Measurements from ENCODE around the gene PCDHB5.
"Not testable (repeated sequence)": the region's sequence is repeated elsewhere in the genome, so short reads cannot be mapped to it uniquely, and the experiment has no call there.

PCDHB5 gene

DNA sequence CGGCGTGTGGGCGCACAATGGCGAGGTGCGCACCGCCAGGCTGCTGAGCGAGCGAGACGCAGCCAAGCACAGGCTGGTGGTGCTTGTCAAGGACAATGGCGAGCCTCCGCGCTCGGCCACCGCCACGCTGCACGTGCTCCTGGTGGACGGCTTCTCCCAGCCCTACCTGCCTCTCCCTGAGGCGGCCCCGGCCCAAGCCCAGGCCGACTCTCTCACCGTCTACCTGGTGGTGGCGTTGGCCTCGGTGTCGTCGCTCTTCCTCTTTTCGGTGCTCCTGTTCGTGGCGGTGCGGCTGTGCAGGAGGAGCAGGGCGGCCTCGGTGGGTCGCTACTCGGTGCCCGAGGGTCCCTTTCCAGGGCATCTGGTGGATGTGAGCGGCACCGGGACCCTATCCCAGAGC, 17.1 kb downstream of the PCDHB5 start:
- DNase-seq (ENCODE audit: low spot score), result not testable (repeated sequence)

DNA sequence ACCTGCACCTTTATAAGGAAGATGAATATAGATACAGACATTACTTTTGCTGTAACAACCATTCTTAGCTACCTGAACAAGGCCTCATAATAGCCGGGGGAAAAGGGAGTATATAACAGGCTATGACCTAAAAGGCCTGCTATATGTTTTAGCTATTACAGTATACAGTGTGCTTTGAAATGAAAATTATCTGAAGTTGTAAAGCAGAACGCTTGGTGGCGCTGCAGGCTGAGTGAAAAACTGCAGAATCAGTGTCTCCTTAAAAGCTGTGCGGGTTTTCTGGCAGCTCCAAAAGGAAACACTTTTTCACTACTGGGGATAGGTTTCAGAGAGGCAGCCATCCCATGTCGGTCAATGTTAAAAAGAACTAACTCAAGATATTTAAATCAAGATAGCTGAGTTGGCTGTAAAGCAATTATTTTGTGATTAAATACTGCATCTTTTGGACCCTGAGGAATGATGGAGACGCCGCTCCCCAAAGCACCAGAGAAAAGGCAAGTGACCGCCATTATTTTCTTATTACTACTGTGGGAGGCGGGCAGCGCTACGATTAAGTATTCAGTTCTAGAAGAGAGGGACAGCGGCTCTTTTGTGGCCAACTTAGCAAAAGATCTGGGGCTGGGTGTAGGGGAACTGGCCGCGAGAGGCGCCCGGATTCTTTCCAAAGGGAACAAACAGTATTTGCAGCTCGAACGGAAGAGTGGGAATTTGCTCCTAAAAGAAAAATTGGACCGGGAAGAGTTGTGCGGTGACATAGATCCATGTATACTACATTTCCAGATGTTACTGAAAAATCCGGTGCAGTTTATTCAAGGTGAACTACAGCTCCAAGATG, 20.8 kb downstream of the PCDHB5 start:
- DNase-seq (ENCODE audit: low spot score), result no peak

DNA sequence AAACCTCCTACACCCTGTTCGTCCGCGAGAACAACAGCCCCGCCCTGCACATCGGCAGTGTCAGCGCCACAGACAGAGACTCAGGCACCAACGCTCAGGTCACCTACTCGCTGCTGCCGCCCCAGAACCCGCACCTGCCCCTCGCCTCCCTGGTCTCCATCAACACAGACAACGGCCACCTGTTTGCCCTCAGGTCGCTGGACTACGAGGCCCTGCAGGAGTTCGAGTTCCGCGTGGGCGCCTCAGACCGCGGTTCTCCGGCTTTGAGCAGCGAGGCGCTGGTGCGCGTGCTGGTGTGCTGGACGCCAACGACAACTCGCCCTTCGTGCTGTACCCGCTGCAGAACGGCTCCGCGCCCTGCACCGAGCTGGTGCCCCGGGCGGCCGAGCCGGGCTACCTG, 22.4 kb downstream of the PCDHB5 start:
- not testable (repeated sequence) for DNase-seq (ENCODE audit: low spot score)

DNA sequence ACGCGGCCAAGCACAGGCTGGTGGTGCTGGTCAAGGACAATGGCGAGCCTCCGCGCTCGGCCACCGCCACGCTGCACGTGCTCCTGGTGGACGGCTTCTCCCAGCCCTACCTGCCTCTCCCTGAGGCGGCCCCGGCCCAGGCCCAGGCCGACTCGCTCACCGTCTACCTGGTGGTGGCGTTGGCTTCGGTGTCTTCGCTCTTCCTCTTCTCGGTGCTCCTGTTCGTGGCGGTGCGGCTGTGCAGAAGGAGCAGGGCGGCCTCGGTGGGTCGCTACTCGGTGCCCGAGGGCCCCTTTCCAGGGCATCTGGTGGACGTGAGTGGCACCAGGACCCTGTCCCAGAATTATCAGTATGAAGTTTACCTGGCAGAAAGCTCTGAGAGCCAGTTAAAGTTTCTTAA, 22.9 kb downstream of the PCDHB5 start:
- DNase-seq (ENCODE audit: low spot score), result not testable (repeated sequence)

DNA sequence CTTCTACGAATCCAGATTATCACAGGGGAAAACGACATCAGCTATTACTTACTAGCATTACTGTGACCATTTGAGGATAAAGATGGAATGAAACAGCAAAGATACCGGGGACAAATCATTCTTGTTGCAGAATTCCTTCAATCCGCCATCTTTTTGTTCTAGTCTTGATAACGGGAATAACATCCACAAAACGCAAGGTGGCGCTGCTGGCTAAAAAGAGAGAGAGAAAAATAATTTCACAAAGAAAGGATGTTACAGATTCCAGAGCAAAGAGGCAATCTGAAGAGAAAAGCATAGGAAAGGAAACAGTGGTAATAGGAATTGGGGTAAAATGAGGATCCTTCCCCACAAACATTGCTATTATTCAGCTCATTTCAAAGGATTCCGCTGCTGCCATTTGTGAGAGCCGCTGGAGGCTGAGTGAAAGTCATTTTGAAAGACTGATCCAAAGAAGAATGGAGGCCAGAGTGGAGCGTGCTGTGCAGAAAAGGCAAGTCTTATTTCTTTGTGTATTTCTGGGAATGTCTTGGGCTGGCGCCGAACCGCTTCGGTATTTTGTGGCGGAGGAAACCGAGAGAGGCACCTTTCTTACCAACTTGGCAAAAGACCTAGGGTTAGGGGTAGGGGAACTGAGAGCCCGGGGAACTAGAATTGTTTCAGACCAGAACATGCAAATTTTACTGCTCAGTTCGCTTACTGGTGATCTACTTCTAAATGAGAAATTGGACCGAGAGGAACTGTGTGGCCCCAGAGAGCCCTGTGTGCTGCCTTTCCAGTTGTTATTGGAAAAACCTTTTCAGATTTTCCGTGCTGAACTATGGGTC, 37.6 kb downstream of the PCDHB5 start, which contains the start of gene PCDHB7:
Gene PCDHB7 (plus strand): TSS at position 264 of the 824 bp plus-strand sequence. CDS start 192 bp downstream, at position 456.
- DNase-seq (ENCODE audit: low spot score), result peak; percentile 15

DNA sequence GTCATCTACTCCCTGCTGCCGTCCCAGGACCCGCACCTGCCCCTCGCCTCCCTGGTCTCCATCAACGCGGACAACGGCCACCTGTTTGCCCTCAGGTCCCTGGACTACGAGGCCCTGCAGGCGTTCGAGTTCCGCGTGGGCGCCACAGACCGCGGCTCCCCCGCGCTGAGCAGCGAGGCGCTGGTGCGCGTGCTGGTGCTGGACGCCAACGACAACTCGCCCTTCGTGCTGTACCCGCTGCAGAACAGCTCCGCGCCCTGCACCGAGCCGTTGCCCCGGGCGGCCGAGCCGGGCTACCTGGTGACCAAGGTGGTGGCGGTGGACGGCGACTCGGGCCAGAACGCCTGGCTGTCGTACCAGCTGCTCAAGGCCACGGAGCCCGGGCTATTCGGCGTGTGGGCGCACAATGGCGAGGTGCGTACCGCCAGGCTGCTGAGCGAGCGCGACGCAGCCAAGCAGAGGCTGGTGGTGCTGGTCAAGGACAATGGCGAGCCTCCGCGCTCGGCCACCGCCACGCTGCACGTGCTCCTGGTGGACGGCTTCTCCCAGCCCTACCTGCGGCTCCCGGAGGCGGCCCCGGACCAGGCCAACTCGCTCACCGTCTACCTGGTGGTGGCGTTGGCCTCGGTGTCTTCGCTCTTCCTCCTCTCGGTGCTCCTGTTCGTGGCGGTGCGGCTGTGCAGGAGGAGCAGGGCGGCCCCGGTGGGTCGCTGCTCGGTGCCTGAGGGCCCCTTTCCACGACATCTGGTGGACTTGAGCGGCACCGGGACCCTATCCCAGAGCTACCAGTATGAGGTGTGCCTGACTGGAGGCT, 39.5 kb downstream of the PCDHB5 start:
- not testable (repeated sequence) for DNase-seq (ENCODE audit: low spot score)

DNA sequence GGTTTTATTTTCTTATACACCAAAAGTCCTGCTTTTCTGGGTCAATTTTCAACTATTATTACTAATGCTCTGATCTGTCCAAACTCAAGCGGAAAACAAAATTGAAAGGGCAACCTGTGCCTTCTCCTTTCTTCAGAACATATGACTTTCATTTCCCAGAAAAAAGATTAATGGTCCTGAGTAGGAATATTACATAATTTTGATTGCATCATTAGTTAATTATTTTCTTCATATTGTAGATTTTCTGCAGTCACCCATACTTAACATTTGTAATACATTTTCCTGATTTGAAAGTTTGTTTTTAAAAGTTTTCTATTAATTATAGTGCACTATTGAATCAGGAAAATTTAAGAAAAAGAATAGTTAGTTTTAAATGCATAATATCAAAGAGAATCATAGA, 40.9 kb downstream of the PCDHB5 start:
- DNase-seq (ENCODE audit: low spot score), result no peak

DNA sequence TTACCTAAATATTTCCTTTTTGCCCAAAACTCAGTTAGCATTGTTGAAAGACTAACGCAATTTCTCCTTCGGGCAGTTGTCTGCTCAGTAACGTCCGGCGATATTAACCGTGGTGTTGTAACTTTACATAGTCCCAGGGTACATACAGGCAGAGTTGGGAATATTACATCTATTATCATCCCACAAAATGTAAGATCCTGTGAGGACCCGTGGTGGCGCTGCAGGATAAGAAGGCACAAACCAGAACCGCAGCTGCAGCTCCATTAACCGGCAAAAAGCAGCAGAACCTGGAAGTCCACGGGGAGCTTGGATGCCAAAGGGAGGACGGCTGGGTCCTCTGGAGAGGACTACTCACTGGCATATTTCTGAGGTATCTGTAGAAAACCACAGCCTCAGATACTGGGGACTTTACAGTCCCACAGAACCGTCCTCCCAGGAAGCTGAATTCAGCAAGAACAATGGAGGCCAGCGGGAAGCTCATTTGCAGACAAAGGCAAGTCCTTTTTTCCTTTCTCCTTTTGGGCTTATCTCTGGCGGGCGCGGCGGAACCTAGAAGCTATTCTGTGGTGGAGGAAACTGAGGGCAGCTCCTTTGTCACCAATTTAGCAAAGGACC, 42.7 kb downstream of the PCDHB5 start, which contains the start of gene PCDHB8:
Gene PCDHB8 (plus strand): TSS at position 214 of the 615 bp plus-strand sequence. CDS start 245 bp downstream, at position 459.
- not testable (repeated sequence) for DNase-seq (ENCODE audit: low spot score)

DNA sequence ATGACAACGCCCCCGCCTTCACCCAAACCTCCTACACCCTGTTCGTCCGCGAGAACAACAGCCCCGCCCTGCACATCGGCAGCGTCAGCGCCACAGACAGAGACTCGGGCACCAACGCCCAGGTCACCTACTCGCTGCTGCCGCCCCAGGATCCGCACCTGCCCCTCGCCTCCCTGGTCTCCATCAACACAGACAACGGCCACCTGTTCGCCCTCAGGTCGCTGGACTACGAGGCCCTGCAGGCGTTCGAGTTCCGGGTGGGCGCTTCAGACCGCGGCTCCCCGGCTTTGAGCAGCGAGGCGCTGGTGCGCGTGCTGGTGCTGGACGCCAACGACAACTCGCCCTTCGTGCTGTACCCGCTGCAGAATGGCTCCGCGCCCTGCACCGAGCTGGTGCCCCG, 44.4 kb downstream of the PCDHB5 start:
- DNase-seq (ENCODE audit: low spot score), result not testable (repeated sequence)

DNA sequence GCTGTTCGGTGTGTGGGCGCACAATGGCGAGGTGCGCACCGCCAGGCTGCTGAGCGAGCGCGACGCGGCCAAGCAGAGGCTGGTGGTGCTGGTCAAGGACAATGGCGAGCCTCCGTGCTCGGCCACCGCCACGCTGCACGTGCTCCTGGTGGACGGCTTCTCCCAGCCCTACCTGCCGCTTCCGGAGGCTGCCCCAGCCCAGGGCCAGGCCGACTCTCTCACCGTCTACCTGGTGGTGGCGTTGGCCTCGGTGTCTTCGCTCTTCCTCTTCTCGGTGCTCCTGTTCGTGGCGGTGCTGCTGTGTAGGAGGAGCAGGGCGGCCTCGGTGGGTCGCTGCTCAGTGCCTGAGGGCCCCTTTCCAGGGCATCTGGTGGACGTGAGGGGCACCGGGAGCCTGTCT, 44.9 kb downstream of the PCDHB5 start:
- DNase-seq (ENCODE audit: low spot score), result not testable (repeated sequence)

DNA sequence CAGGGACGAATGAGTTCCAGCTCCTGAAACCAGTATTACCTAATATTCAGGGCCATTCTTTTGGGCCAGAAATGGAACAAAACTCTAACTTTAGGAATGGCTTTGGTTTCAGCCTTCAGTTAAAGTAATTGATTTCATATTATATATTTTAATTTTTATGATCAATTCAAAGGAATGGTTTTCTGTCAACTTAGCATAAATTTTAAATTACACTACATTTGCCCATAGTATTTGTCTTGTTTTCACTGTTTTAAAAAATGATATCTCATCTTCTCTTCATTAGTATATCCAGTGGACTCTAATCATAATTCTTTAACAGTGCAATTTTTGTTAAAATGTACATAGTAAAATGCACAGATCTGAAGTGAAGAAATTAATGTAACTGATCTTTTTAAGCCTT, 45.3 kb downstream of the PCDHB5 start:
- DNase-seq (ENCODE audit: low spot score), result no peak

DNA sequence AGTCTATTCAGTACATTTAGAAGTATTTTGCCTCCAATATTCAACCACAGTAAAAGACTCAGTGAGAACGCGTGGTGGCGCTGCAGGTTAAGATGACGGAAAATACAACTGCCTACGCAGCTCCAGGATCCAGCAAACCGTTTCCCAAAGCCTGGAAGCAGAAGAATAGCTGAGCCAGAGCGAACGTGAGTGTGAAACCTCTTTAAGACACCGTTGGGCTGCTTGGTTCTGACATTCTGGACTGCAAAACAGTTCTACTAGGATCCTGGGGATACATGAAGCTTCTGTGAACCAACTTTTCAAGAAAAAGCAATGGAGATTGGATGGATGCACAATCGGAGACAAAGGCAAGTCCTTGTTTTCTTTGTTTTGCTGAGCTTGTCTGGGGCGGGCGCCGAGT, 47.2 kb downstream of the PCDHB5 start, which contains the start of gene PCDHB16:
Gene PCDHB16 (plus strand): TSS at position 140 of the 400 bp plus-strand sequence. CDS start 173 bp downstream, at position 313.
- DNase-seq (ENCODE audit: low spot score), result no peak

DNA sequence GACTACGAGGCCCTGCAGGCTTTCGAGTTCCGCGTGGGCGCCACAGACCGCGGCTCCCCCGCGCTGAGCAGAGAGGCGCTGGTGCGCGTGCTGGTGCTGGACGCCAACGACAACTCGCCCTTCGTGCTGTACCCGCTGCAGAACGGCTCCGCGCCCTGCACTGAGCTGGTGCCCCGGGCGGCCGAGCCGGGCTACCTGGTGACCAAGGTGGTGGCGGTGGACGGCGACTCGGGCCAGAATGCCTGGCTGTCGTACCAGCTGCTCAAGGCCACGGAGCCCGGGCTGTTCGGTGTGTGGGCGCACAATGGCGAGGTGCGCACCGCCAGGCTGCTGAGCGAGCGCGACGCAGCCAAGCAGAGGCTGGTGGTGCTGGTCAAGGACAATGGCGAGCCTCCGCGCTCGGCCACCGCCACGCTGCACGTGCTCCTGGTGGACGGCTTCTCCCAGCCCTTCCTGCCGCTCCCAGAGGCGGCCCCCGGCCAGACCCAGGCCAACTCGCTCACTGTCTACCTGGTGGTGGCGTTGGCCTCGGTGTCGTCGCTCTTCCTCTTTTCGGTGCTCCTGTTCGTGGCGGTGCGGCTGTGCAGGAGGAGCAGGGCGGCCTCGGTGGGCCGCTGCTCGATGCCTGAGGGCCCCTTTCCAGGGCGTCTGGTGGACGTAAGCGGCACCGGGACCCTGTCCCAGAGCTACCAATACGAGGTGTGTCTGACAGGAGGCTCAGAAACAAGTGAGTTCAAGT, 49.3 kb downstream of the PCDHB5 start:
- not testable (repeated sequence) for DNase-seq (ENCODE audit: low spot score)

DNA sequence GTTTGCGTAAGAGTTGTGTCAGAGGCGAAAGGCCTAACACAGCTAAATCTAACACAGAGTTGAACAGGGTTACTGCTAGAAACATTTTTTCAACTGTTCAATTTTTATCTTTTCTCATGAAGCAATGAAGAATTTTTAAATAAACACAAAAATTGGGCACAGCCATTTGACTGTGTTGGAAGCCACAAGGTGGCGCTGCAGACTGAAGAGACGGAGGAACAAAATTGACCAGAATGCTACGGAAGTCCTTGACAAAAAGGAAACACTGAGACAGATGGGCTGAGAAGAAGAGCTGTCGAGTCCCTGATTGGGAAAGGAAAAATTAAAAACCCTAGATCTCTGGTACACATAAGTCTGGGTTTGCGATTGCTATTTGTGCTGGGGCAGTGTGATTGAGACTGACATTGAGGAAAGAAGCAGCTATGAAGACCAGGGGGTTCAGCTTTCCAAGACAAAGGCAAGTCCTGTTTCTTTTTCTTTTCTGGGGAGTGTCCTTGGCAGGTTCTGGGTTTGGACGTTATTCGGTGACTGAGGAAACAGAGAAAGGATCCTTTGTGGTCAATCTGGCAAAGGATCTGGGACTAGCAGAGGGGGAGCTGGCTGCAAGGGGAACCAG, 52.0 kb downstream of the PCDHB5 start, which contains the start of gene PCDHB9:
Gene PCDHB9 (plus strand): TSS at position 265 of the 616 bp plus-strand sequence. CDS start 158 bp downstream, at position 423.
- DNase-seq (ENCODE audit: low spot score), result peak; percentile 14
